ENCODE data around the gene ING5.

The ING5 gene

DNA sequence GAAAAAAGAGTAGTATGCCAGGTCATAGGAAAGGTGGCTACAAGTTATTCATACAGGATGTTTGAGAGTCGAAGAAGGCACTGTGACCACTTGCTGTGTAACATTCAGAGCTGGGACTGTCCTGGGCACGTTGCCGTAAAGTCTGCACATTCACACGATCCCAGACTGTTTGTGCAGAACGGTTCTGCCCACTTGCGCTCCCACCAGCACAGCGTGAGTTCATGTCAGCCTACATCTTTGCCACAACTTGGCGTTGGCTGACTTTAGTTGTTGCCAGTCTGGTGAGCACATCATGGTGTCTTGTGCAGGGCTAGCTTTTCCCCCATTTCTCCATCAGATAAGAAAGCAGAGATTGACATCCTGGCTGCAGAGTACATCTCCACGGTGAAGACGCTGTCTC lies 7.0 kb downstream of the ING5 start:
- no peak overlapping the region for H3K4me3 ChIP-seq (ENCODE audit: low read length)
- no peaks in the 10 kb centered on the region for H3K9me3 ChIP-seq (ENCODE audit: insufficient read depth, low read length)
- H3K27me3 ChIP-seq (ENCODE audit: low read depth, low read length): no peaks in the 10 kb centered on the region
- H3K4me1 ChIP-seq (ENCODE audit: low read length): no peaks in the 10 kb centered on the region
- H3K36me3 ChIP-seq (replicated peaks; ENCODE audit: low read depth, low read length): peaks cover 32% of the 10 kb centered on the region
- no peak overlapping the region for H3K9ac ChIP-seq (ENCODE audit: low read length)
- peaks cover 4% of the 10 kb centered on the region for H3K79me2 ChIP-seq (ENCODE audit: low read length)
- H2AFZ ChIP-seq (ENCODE audit: low read depth, low read length): no peak overlapping the region
- H3K27ac ChIP-seq (ENCODE audit: low read length): no peak overlapping the region
- H4K20me1 ChIP-seq (ENCODE audit: insufficient read depth, low read length): no peaks in the 10 kb centered on the region
- H3K4me2 ChIP-seq (ENCODE audit: low read length): no peak overlapping the region
- TF ChIP-seq, protein P1, sequence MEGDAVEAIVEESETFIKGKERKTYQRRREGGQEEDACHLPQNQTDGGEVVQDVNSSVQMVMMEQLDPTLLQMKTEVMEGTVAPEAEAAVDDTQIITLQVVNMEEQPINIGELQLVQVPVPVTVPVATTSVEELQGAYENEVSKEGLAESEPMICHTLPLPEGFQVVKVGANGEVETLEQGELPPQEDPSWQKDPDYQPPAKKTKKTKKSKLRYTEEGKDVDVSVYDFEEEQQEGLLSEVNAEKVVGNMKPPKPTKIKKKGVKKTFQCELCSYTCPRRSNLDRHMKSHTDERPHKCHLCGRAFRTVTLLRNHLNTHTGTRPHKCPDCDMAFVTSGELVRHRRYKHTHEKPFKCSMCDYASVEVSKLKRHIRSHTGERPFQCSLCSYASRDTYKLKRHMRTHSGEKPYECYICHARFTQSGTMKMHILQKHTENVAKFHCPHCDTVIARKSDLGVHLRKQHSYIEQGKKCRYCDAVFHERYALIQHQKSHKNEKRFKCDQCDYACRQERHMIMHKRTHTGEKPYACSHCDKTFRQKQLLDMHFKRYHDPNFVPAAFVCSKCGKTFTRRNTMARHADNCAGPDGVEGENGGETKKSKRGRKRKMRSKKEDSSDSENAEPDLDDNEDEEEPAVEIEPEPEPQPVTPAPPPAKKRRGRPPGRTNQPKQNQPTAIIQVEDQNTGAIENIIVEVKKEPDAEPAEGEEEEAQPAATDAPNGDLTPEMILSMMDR (IDR thresholded peaks at IDR 0.05; ENCODE audit: low read depth, low read length): no peak
- no peak for TF ChIP-seq EZH2phosphoT487 (IDR thresholded peaks at IDR 0.05; ENCODE audit: low read depth)

DNA sequence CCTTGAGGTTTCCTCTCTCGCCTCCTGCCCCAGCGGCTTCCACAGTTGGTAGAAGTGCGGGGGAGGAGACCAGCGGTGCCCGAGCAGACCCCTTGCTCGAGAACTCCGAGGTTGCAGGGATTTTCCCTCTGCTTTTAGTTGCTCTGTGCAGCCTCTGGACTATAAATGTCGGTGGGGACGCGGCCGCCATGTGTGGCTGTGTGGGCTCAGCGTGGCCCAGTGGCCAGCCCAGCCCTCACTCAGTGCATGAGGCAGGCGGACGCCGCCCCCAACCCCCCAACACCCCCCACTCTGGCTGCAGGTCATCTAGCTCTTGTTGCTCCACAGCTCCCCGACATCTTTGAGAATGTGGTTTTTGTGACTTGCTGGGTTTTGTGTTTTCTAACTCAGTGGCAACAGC lies 17.3 kb downstream of the ING5 start:
- no peak overlapping the region for H2AFZ ChIP-seq (ENCODE audit: low read depth, low read length)
- no peak overlapping the region for H3K4me3 ChIP-seq (ENCODE audit: low read length)
- no peaks in the 10 kb centered on the region for H3K79me2 ChIP-seq (ENCODE audit: low read length)
- no peaks in the 10 kb centered on the region for H3K9me3 ChIP-seq (ENCODE audit: insufficient read depth, low read length)
- H3K9ac ChIP-seq (ENCODE audit: low read length): no peak overlapping the region
- H3K27ac ChIP-seq (ENCODE audit: low read length): no peak overlapping the region
- H3K27me3 ChIP-seq (ENCODE audit: low read depth, low read length): no peaks in the 10 kb centered on the region
- H3K4me1 ChIP-seq (ENCODE audit: low read length): no peaks in the 10 kb centered on the region
- no peaks in the 10 kb centered on the region for H4K20me1 ChIP-seq (ENCODE audit: insufficient read depth, low read length)
- TF ChIP-seq, protein P1 (IDR thresholded peaks at IDR 0.05; ENCODE audit: low read depth, low read length): no peak
- TF ChIP-seq EZH2phosphoT487 (IDR thresholded peaks at IDR 0.05; ENCODE audit: low read depth): no peak
- no peaks in the 10 kb centered on the region for H3K36me3 ChIP-seq (replicated peaks; ENCODE audit: low read depth, low read length)
- no peak overlapping the region for H3K4me2 ChIP-seq (ENCODE audit: low read length)

DNA sequence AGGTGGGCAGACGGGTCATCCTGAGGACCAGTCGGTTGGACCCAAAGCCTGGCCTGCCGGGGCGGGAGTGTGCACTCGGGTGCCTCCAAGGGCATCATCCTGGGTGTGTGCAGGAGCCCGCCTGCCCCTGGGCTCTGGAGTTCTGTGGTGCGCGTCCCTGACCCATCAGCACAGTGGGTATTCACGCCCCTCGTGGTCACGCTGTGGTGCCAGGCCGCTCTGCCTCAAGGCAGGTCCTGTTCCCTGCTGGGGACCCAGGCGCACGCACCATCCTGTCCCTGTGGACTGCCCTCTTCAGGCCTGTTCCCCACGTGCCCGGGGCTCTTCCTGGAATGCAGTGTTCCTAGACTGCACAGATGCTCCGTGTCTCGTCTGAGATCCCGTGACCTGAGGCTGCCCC lies 18.3 kb downstream of the ING5 start:
- no peaks in the 10 kb centered on the region for H3K79me2 ChIP-seq (ENCODE audit: low read length)
- peaks cover 4% of the 10 kb centered on the region for H3K36me3 ChIP-seq (replicated peaks; ENCODE audit: low read depth, low read length)
- no peaks in the 10 kb centered on the region for H4K20me1 ChIP-seq (ENCODE audit: insufficient read depth, low read length)
- H3K4me3 ChIP-seq (ENCODE audit: low read length): no peak overlapping the region
- H2AFZ ChIP-seq (ENCODE audit: low read depth, low read length): no peak overlapping the region
- H3K27ac ChIP-seq (ENCODE audit: low read length): no peak overlapping the region
- peaks cover 3% of the 10 kb centered on the region; the same call in 1 of the 2 replicates for H3K4me1 ChIP-seq (ENCODE audit: low read length)
- TF ChIP-seq EZH2phosphoT487 (IDR thresholded peaks at IDR 0.05; ENCODE audit: low read depth): no peak
- TF ChIP-seq, protein P1 (IDR thresholded peaks at IDR 0.05; ENCODE audit: low read depth, low read length): no peak
- no peaks in the 10 kb centered on the region for H3K27me3 ChIP-seq (ENCODE audit: low read depth, low read length)
- no peak overlapping the region for H3K4me2 ChIP-seq (ENCODE audit: low read length)
- H3K9ac ChIP-seq (ENCODE audit: low read length): no peak overlapping the region
- no peaks in the 10 kb centered on the region for H3K9me3 ChIP-seq (ENCODE audit: insufficient read depth, low read length)

DNA sequence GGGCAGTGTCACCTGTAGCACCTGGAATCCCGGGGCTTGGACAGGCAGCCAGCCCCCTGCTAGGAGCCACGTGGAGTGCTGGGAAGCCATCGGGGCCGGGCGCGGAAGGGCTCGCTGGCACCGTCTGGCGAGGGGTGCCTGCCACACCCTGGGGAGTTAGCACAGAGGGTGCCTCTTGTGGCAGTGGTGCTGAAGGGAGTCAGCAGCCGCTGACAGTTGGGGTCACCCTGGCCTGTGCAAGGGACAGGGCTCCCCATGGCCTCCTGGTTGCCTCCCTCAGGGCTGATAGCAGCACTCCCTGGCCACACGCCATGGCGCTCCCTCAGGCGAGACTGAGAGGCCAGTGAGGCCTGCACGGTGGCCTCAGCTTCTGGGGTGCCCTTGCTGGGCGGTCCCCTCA lies 18.7 kb downstream of the ING5 start:
- TF ChIP-seq, protein P1 (IDR thresholded peaks at IDR 0.05; ENCODE audit: low read depth, low read length): no peak
- no peak for TF ChIP-seq EZH2phosphoT487 (IDR thresholded peaks at IDR 0.05; ENCODE audit: low read depth)
- no peaks in the 10 kb centered on the region for H3K27me3 ChIP-seq (ENCODE audit: low read depth, low read length)
- H4K20me1 ChIP-seq (ENCODE audit: insufficient read depth, low read length): no peaks in the 10 kb centered on the region
- H3K9ac ChIP-seq (ENCODE audit: low read length): no peak overlapping the region
- no peaks in the 10 kb centered on the region for H3K9me3 ChIP-seq (ENCODE audit: insufficient read depth, low read length)
- peaks cover 5% of the 10 kb centered on the region for H3K36me3 ChIP-seq (replicated peaks; ENCODE audit: low read depth, low read length)
- no peak overlapping the region for H3K4me2 ChIP-seq (ENCODE audit: low read length)
- no peak overlapping the region for H3K4me3 ChIP-seq (ENCODE audit: low read length)
- peaks cover 3% of the 10 kb centered on the region; the same call in 1 of the 2 replicates for H3K4me1 ChIP-seq (ENCODE audit: low read length)
- no peak overlapping the region for H3K27ac ChIP-seq (ENCODE audit: low read length)
- H3K79me2 ChIP-seq (ENCODE audit: low read length): no peaks in the 10 kb centered on the region
- no peak overlapping the region for H2AFZ ChIP-seq (ENCODE audit: low read depth, low read length)

Measured in OCI-LY3 (cell line).